Testis (tissue), 3 donors: ENCODE data around the gene TM4SF18. TPM values are rescaled to one million over a fixed set of nuclear protein-coding genes. Genes with fewer than 3 reads are reported as not detected.
"Not testable (repeated sequence)": the region's sequence is repeated elsewhere in the genome, so short reads cannot be mapped to it uniquely, and the experiment has no call there.

Experiments used
- DNase-seq: peaks from one replicate; pipeline ENCODE4 v3.0.0-alpha.2; 2019
- H3K27ac ChIP-seq, 2 donors: fragments of 200-600 bp; sonication (generic); one replicate each; pipeline ENCODE4 v1.5.1; 2019
- H3K27me3 ChIP-seq: fragments of 200-600 bp; sonication (generic); one replicate; pipeline ENCODE4 v1.5.1; 2019
- H3K36me3 ChIP-seq: fragments of 200-600 bp; sonication (generic); one replicate; pipeline ENCODE4 v1.5.1; 2017; ENCODE audit warnings: low read depth; ENCODE audit errors: missing control alignments
- H3K4me1 ChIP-seq: fragments of 200-600 bp; sonication (generic); one replicate; pipeline ENCODE4 v1.5.1; 2019
- H3K4me3 ChIP-seq, 2 donors: fragments of 200-600 bp; sonication (generic); one replicate each; pipeline ENCODE4 v1.5.1; 2017 to 2019
- H3K9me3 ChIP-seq: fragments of 200-600 bp; sonication (generic); one replicate; pipeline ENCODE4 v1.5.1; 2017
- POLR2A ChIP-seq: fragments of 450-650 bp; IDR thresholded peaks from one replicate; pipeline ENCODE4 v1.6.1; 2017; ENCODE audit warnings: antibody characterized with exemption, mild to moderate bottlenecking, moderate library complexity
- WGBS, 2 donors: methylation state at CpG; one replicate each; pipeline ENCODE4 v1.1.5; 2018; 5-methylcytosine and 5-hydroxymethylcytosine counted together
- intact Hi-C: fragments of 100-400 bp; cut with DNase I; formaldehyde crosslinking; loops from one replicate; pipeline ENCODE4 v1.15.1; 2023; ENCODE audit warnings: low total_unique reads
- polyA plus RNA-seq: library from polyadenylated mRNA; stranded (reverse); fragments of 350-450 nt; fragmentation: Illumina TruSeq; extraction: RNeasy Lipid Tissue Mini Kit (QIAGEN cat#74804); gene quantifications from one replicate; pipeline ENCODE4 v1.2.3, GENCODE V29; 2014; ENCODE audit warnings: low read depth, low replicate concordance; ENCODE audit not compliant: insufficient read depth
- total RNA-seq, 2 donors: library from RNA; depleted of rRNA; stranded (reverse); fragments of >200 nt; gene quantifications; one replicate each; pipeline ENCODE4 v1.2.3, GENCODE V29; 2016
- TF ChIP-seq, protein P1 (sequence below), 3 experiments: fragments of 450-650 bp in 2 of 3; fragments of 200-600 bp in 1 of 3; sonication (generic) in 1 of 3; IDR thresholded peaks; one replicate each; pipeline ENCODE4 v1.5.1; 2016 to 2019; ENCODE audit warnings: antibody characterized with exemption in 3 of 3, mild to moderate bottlenecking in 2 of 3, moderate library complexity in 1 of 3

Gene TM4SF18
- total and polyA plus RNA-seq, 3 donors from 2014 or later = 1.2 to 4.2 (median 3.1) TPM

- H3K27me3 ChIP-seq = no peaks in the 10 kb centered on the region
- no peak overlapping the region for H3K4me3 ChIP-seq
- no peaks in the 10 kb centered on the region for H3K9me3 ChIP-seq
- 83 to 86% methylated on average over 4 of the region's 4 CpGs for WGBS, 2 donors
- H3K36me3 ChIP-seq = no peaks in the 10 kb centered on the region
- H3K4me1 ChIP-seq = peaks cover 13% of the 10 kb centered on the region
- intact Hi-C loops = no loop called here
- H3K27ac ChIP-seq = no peak overlapping the region
- no peak for TF ChIP-seq POLR2A
- TF ChIP-seq, protein P1, sequence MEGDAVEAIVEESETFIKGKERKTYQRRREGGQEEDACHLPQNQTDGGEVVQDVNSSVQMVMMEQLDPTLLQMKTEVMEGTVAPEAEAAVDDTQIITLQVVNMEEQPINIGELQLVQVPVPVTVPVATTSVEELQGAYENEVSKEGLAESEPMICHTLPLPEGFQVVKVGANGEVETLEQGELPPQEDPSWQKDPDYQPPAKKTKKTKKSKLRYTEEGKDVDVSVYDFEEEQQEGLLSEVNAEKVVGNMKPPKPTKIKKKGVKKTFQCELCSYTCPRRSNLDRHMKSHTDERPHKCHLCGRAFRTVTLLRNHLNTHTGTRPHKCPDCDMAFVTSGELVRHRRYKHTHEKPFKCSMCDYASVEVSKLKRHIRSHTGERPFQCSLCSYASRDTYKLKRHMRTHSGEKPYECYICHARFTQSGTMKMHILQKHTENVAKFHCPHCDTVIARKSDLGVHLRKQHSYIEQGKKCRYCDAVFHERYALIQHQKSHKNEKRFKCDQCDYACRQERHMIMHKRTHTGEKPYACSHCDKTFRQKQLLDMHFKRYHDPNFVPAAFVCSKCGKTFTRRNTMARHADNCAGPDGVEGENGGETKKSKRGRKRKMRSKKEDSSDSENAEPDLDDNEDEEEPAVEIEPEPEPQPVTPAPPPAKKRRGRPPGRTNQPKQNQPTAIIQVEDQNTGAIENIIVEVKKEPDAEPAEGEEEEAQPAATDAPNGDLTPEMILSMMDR (IDR thresholded peaks at IDR 0.05) = peak in 1 of 3 experiments; percentile 4
- no peak for DNase-seq
Observed at GRCh38 chr3:149343951-149344350, 10.5 kb upstream of the TM4SF18 start.

GRCh38 chr3:149342413-149343380 is 9.3 kb upstream of the TM4SF18 start:
- intact Hi-C loops = no loop called here
- Histone ChIP-seq H3K4me3 (no peak overlapping the region), H3K27me3 (no peaks in the 10 kb centered on the region), H3K4me1 (peaks cover 13% of the 10 kb centered on the region), H3K36me3 (no peaks in the 10 kb centered on the region), H3K27ac (no peak overlapping the region), H3K9me3 (no peaks in the 10 kb centered on the region)
- no peak for DNase-seq
- TF ChIP-seq, protein P1 (IDR thresholded peaks at IDR 0.05) = no peak
- TF ChIP-seq POLR2A = no peak
- 89 to 92% methylated on average over 4 of the region's 4 CpGs for WGBS, 2 donors

DNA sequence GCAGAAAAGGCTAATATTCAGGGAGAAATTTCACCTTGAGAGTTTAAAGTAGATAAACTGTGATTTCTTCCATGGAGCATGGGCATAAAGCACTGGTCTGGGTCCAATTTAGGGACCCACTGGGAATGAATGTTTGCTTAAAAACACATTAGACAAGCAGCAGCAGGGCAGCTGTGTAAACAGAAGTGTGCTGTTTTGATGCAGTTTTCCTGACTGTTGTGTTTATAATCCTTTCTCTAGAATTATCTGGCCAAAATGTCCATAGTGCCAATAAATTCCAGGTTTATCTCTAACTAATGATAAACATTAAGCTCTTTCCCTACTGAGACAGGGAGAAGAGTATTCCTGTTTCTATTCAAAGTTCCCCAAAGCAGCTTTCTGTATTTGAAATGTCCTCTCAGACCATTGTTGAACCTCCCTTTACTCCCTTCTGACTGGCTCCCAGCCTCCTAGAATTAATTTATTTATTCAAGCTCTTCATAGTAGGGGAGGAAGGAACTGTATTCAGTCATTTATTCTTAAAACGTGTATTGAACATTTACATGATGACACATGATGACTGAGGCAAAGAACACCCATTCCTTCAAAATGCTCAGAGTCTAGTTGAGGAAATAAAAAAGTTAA is 7.0 kb upstream of the TM4SF18 start:
- Histone ChIP-seq H3K27ac (peak overlapping the region; percentile 72 to 87), H3K4me3 (no peak overlapping the region), H3K9me3 (no peaks in the 10 kb centered on the region), H3K36me3 (no peaks in the 10 kb centered on the region), H3K27me3 (no peaks in the 10 kb centered on the region), H3K4me1 (peaks cover 20% of the 10 kb centered on the region)
- TF ChIP-seq, protein P1 (IDR thresholded peaks at IDR 0.05) = no peak
- no peak for TF ChIP-seq POLR2A
- 20 to 34% methylated on average over 1 of the region's 1 CpG for WGBS, 2 donors
- intact Hi-C loops = no loop called here
- DNase-seq = peak; percentile 35

GRCh38 chr3:149339931-149340309 is 6.5 kb upstream of the TM4SF18 start:
- no peaks in the 10 kb centered on the region for H3K9me3 ChIP-seq
- intact Hi-C loops = no loop called here
- DNase-seq = peak; percentile 70
- H3K27ac ChIP-seq = peak overlapping the region; percentile 72 to 87
- H3K27me3 ChIP-seq = no peaks in the 10 kb centered on the region
- H3K36me3 ChIP-seq = no peaks in the 10 kb centered on the region
- no peak overlapping the region for H3K4me3 ChIP-seq
- 21 to 49% methylated on average over 5 of the region's 5 CpGs for WGBS, 2 donors
- peaks cover 20% of the 10 kb centered on the region for H3K4me1 ChIP-seq
- TF ChIP-seq POLR2A = no peak
- TF ChIP-seq, protein P1 (IDR thresholded peaks at IDR 0.05) = no peak

DNA sequence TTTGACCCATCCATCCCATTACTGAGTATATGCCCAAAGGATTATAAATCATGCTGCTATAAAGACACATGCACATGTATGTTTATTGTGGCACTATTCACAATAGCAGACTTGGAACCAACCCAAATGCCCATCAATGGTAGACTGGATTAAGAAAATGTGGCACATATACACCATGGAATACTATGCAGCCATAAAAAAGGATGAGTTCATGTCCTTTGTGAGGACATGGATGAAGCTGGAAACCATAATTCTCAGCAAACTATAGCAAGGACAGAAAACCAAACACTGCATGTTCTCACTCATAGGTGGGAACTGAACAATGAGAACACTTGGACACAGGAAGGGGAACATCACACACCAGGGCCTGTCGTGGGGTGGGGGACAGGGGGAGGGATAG is 4.0 kb upstream of the TM4SF18 start:
- H3K36me3 ChIP-seq, H3K27ac ChIP-seq, H3K27me3 ChIP-seq, H3K4me3 ChIP-seq, intact Hi-C loops, H3K9me3 ChIP-seq, DNase-seq: not testable (repeated sequence)
- 48 to 88% methylated on average over 1 of the region's 1 CpG for WGBS, 2 donors
- H3K4me1 ChIP-seq = peaks cover 29% of the 10 kb centered on the region
